ENCODE results near the gene TTC21A. TPM values are rescaled to one million over a fixed set of nuclear protein-coding genes. Genes with fewer than 3 reads are reported as not detected.

TTC21A gene
- total and polyA plus RNA-seq, 2 of the 13 experiments (the other 11 are each of a cell fraction or from before 2014, with no cell fraction given): 0.31 to 1.5 TPM

- H3K79me2 ChIP-seq (ENCODE audit: insufficient read depth, low read length): no peaks in the 10 kb centered on the region
- no peak overlapping the region for H3K27ac ChIP-seq (ENCODE audit: extremely low read length, insufficient read depth, low read length)
- CTCF ChIA-PET (ENCODE audit: low intra/inter-chr PET ratio, low total read pairs): no interaction called here
- 42% methylated on average over 3 of the region's 3 CpGs for WGBS (ENCODE audit: low lambda C conversion rate)
- ATAC-seq (no peak), DNase-seq (ENCODE audit: low spot score) (no peak), FAIRE-seq (no peak)
- no peak overlapping the region for H2AFZ ChIP-seq (ENCODE audit: low read length)
- no peak overlapping the region for H3K9ac ChIP-seq (ENCODE audit: insufficient read depth, low read depth, low read length)
- in situ Hi-C loops (cut with HindIII; ENCODE audit: extremely low pct_ligation_motif_present, low pct_unique_long_range_greater_than_20kb) (no loop called here), intact Hi-C loops (cut with micrococcal nuclease; ENCODE audit: unreplicated experiment) (no loop called here)
- TF ChIP-seq SNAPC5 (CRISPR knock-in tag; IDR thresholded peaks at IDR 0.05; ENCODE audit: borderline replicate concordance) (no peak), NRL (CRISPR knock-in tag; IDR thresholded peaks at IDR 0.05; ENCODE audit: borderline replicate concordance) (no peak), ZMYM2 (CRISPR knock-in tag; IDR thresholded peaks at IDR 0.05) (no peak), ZNF280D (CRISPR knock-in tag; IDR thresholded peaks at IDR 0.05) (no peak), IRF2 (CRISPR knock-in tag; IDR thresholded peaks at IDR 0.05) (no peak), NFKB2 (CRISPR knock-in tag; IDR thresholded peaks at IDR 0.05; ENCODE audit: borderline replicate concordance) (no peak), ZNF552 (CRISPR knock-in tag; IDR thresholded peaks at IDR 0.05; ENCODE audit: borderline replicate concordance) (no peak), CENPX (CRISPR knock-in tag; IDR thresholded peaks at IDR 0.05) (no peak)
- BruUV-seq (replicated peaks): no TSS peak
- peaks cover 9% of the 10 kb centered on the region for H3K4me1 ChIP-seq (ENCODE audit: insufficient read depth, low read length)
- POLR2A ChIA-PET: no interaction called here
- H3K4me3 ChIP-seq (replicated peaks in 1 of 3; ENCODE audit: insufficient read depth in 1 of 3, low read depth in 2 of 3, low read length in 3 of 3): no peak overlapping the region
- H3K27me3 ChIP-seq (ENCODE audit: control insufficient read depth in 1 of 2, insufficient read depth in 2 of 2, low read length in 2 of 2): 0 out of 5 replicates have a peak, but pooled peaks cover 0 to 1% of the 10 kb centered on the region in 2 experiments
- H4K20me1 ChIP-seq (ENCODE audit: insufficient read depth, low read length): no peaks in the 10 kb centered on the region; the same call in 1 of the 2 replicates
- no peak overlapping the region for H3K4me2 ChIP-seq (ENCODE audit: low read depth, low read length)
- H3K36me3 ChIP-seq (replicated peaks in 1 of 2; ENCODE audit: control insufficient read depth in 1 of 2, insufficient read depth in 2 of 2, low read length in 2 of 2): no peaks in the 10 kb centered on the region
- H3K9me3 ChIP-seq (ENCODE audit: low read length): no peaks in the 10 kb centered on the region
Measured at GRCh38 chr3:39130693-39131265, 23.3 kb downstream of the TTC21A start.

Measured in HepG2 (cell line).